ENCODE results near the gene RAB11FIP3. TPM values are rescaled to one million over a fixed set of nuclear protein-coding genes. Genes with fewer than 3 reads are reported as not detected.
"Not testable (repeated sequence)": the region's sequence is repeated elsewhere in the genome, so short reads cannot be mapped to it uniquely, and the experiment has no call there.

RAB11FIP3 gene
- total and polyA plus RNA-seq, 8 donors: 6.7 to 102 (median 18.1) TPM

DNA sequence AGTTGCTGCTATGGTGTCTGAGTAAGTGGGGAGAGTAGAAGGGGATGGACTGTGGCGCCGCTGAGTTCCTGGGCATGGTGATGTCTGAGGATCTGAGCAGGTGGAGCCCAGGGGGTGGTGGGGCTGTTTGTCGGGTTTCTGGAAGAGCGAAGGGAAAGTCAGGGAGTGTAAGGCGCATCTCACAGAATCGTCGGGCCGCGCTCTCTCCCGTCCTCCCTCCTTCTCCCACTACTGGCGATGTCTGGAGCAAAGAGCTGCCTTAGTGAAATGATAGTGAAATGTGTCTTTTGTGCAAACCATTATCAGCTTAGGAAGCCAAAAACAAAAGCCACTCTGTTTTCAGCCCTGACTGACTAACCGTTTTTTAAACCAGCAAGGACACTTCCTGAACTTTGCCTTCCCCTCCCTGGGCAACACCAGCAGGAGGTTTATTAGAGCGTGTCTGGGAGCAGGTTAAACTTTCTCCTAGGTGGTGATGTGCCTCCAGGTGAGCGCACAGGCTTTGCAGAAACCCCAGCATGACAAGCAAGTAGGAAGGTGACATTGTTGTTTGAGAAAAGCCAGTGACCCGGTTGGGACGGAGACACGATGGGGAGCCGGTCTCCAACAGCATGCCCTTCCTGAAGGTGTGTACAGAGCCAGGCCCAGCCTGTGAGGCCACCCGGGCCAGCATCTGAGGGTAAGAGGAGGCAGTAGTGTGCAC is 49.1 kb downstream of the RAB11FIP3 start:
- H3K9me3 ChIP-seq: no peaks in the 10 kb centered on the region
- H3K27me3 ChIP-seq: no peaks in the 10 kb centered on the region
- peaks cover 0 to 10% (median 0%) of the 10 kb centered on the region in 4 donors for H3K4me1 ChIP-seq
- no peak overlapping the region for H3K4me3 ChIP-seq
- intact Hi-C loops (cut with DNase I; ENCODE audit: low total_unique reads): no loop called here
- peaks cover 0 to 41% (median 30%) of the 10 kb centered on the region in 4 donors for H3K36me3 ChIP-seq
- WGBS, 5 donors: 70 to 84% (median 78%) methylated on average over 19 of the region's 19 CpGs
- TF ChIP-seq POLR2A (IDR thresholded peaks at IDR 0.05) (no peak), POLR2AphosphoS5 (IDR thresholded peaks at IDR 0.05) (no peak), EP300 (IDR thresholded peaks at IDR 0.05) (no peak)
- TF ChIP-seq, protein P1, sequence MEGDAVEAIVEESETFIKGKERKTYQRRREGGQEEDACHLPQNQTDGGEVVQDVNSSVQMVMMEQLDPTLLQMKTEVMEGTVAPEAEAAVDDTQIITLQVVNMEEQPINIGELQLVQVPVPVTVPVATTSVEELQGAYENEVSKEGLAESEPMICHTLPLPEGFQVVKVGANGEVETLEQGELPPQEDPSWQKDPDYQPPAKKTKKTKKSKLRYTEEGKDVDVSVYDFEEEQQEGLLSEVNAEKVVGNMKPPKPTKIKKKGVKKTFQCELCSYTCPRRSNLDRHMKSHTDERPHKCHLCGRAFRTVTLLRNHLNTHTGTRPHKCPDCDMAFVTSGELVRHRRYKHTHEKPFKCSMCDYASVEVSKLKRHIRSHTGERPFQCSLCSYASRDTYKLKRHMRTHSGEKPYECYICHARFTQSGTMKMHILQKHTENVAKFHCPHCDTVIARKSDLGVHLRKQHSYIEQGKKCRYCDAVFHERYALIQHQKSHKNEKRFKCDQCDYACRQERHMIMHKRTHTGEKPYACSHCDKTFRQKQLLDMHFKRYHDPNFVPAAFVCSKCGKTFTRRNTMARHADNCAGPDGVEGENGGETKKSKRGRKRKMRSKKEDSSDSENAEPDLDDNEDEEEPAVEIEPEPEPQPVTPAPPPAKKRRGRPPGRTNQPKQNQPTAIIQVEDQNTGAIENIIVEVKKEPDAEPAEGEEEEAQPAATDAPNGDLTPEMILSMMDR (IDR thresholded peaks at IDR 0.05): no peak
- no peak for DNase-seq
- no peak overlapping the region for H3K27ac ChIP-seq

DNA sequence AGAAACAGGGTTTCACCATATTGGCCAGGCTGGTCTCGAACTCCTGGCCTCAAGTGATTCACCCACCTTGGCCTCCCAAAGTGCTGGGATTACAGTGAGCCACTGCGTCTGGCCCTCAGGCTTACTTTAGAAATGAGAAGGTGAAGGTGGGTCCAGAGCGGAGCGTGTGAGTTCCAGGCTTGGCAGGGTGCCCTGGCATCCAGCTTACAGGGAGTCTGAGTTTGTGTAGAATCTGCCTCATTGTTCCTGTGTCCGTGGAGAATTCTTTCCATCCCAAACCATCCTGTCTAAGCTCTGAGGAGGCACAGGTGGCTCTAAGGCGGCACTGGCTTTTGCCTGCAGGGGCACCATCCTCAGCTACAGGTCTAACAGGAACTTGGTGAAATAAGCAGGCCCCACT is 50.6 kb downstream of the RAB11FIP3 start:
- no peaks in the 10 kb centered on the region for H3K27me3 ChIP-seq
- H3K36me3 ChIP-seq: peaks cover 0 to 43% (median 30%) of the 10 kb centered on the region in 4 donors
- TF ChIP-seq, protein P1 (IDR thresholded peaks at IDR 0.05): no peak
- TF ChIP-seq POLR2AphosphoS5 (IDR thresholded peaks at IDR 0.05) (no peak), EP300 (IDR thresholded peaks at IDR 0.05) (no peak), POLR2A (IDR thresholded peaks at IDR 0.05) (no peak)
- H3K4me3 ChIP-seq: no peak overlapping the region
- no peak overlapping the region for H3K27ac ChIP-seq
- H3K4me1 ChIP-seq: peaks cover 0 to 9% (median 0%) of the 10 kb centered on the region in 4 donors
- H3K9me3 ChIP-seq: no peaks in the 10 kb centered on the region
- WGBS, 5 donors: 74 to 86% (median 84%) methylated on average over 6 of the region's 6 CpGs
- no peak for DNase-seq
- intact Hi-C loops (cut with DNase I; ENCODE audit: low total_unique reads): no loop called here

DNA sequence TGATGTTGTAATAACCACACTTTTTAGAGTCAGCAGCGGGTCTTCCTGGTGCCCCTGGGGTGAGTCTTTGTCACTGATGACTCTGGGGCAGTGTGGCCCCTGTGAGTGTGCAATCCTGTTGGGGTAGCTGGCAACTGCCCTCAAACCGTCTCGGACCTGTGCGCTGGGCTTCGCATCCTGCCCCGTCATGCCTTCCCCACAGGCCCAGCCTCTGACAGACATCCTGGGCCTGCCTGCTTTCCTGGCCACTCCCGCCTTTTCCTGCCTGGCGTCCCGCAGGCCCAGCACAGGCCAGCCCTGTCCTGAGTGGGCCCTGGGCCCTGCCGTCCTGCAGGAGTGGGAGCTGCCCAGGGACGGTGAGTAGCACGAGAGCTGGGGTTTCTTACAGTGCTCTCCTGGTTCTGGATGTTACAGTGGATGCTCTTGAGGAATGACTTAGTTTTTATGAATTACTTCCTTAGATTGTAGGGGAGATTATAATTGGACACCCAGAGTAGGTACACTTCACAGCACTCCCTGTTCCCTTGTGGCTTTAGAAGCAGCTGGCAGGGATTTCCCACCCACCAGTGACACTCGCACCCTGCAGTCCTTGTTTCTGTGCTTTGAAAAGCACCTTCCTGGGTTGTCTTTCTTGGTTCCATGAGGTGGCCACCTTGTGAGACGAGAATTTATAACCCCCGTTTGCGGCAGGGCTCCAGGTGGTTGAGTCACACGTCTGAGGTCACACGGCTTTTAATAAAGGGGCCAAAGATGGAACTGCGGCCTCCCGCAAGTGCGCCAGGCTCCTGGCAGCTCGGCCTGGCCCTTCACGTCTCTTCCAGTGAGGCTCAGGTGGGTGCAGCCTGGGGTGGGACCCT is 52.1 kb downstream of the RAB11FIP3 start:
- Histone ChIP-seq H3K27ac (no peak overlapping the region), H3K36me3 (peaks cover 0 to 37% (median 21%) of the 10 kb centered on the region in 4 donors), H3K27me3 (no peaks in the 10 kb centered on the region), H3K9me3 (no peaks in the 10 kb centered on the region), H3K4me1 (no peaks in the 10 kb centered on the region), H3K4me3 (no peak overlapping the region)
- intact Hi-C loops (cut with DNase I; ENCODE audit: low total_unique reads): no loop called here
- 83 to 95% (median 85%) methylated on average over 19 to 23 of the region's 23 CpGs for WGBS, 5 donors
- no peak for DNase-seq
- TF ChIP-seq, protein P1 (IDR thresholded peaks at IDR 0.05): no peak
- peak in 1 of 3 donors; percentile 8 for TF ChIP-seq POLR2AphosphoS5 (IDR thresholded peaks at IDR 0.05)
- no peak for TF ChIP-seq EP300 (IDR thresholded peaks at IDR 0.05)

- H3K27ac ChIP-seq; intact Hi-C loops (cut with DNase I; ENCODE audit: low total_unique reads); DNase-seq; H3K4me3 ChIP-seq; H3K4me1 ChIP-seq; H3K9me3 ChIP-seq; H3K27me3 ChIP-seq: not testable (repeated sequence)
- H3K36me3 ChIP-seq: peaks cover 0 to 38% (median 22%) of the 10 kb centered on the region in 4 donors
- 77 to 94% (median 81%) methylated on average over 10 of the region's 10 CpGs for WGBS, 5 donors
These were observed 52.8 kb downstream of the RAB11FIP3 start for GRCh38 chr16:478287-478686.

Measured in stomach (tissue), 9 donors.